GM18502 (cell line): ENCODE data around the gene NSUN2.
"Not testable (repeated sequence)": the region's sequence is repeated elsewhere in the genome, so short reads cannot be mapped to it uniquely, and the experiment has no call there.

ENCODE experiments used
- ATAC-seq: cut with Tn5 transposase; IDR thresholded peaks from one replicate; pipeline ENCODE4 v1.9.1; 2021; ENCODE audit warnings: mild to moderate bottlenecking; ENCODE audit not compliant: unreplicated experiment, poor library complexity

Gene NSUN2

DNA sequence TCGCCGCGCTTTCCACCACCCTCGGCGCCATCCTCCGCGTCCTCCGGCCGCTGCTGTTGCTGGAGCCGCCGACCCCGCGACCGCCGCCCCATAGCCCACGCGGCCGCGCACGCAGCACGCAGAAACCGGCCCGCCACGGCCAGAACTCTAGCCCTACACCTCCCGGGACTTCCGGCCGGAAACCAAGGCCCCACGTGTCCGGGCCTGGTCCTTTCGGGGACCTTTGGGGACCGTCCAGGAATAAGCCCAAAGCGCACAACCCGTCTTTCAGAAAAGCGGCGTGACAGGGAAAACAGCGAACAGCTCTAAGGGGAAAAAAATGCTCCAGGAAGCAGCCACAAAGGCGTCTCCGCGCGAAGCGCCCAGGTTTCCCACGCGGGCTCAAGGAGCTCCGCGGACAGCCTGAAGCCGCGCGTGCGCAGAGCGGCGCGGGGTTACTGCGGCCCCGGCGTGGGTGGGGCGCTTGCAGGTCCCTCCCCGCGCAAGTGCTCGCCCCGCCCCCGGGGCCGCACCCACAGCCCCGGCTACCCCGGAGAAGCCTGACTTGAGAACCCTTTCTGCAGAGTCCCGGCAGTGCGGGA, at the start of gene NSUN2, which contains the start of gene SRD5A1:
NSUN2 (minus strand) TSS at position 157 of the 581 bp plus-strand sequence; CDS start at position 92, 65 bp downstream.
SRD5A1 (plus strand) TSS at position 553 of the 581 bp plus-strand sequence. CDS start 137 bp downstream, outside the sequence.
- peak; percentile 89 for ATAC-seq

DNA sequence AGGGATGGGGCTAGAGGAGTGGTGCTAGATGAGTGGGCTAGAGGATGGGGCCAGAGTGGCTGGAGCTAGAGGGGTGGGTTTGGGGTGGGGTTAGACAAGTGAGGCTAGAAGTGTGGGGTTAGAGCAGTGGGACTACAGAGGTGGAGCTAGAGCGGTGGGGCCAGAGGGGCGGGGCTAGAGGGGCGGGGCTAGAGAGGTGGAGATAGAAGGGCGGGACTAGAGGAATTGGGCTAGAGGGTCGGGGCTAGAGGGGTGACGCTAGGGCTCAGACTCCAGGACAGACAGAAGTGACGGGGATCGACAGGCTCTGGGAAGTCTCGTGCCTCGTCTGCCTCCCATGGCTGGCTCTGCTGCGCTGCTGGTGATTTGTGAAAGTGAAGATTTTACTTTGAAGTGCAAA, 49.4 kb upstream of the NSUN2 start:
- ATAC-seq: no peak

GRCh38 chr5:6681682-6682081, 48.8 kb upstream of the NSUN2 start:
- no peak for ATAC-seq

DNA sequence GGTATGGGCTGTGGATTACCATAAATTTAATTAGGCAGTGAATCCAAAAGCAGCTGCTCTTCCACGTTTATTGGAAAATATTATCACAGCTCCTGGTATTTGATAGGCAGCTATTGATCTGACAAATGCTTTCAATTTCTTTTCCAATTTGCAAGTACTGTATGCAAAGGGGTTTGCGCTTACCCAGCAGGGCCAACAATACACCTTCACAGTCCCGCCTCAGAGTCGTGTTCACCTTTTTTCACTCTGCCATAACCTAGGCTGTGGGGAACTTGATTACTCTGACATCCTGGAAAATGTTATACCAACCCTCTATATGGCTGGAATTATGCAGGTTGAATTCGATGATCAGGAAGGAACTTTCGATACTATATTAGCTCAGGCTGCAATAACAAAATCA, 48.1 kb upstream of the NSUN2 start:
- no peak for ATAC-seq

GRCh38 chr5:6678385-6678784, 45.5 kb upstream of the NSUN2 start:
- ATAC-seq: no peak

DNA sequence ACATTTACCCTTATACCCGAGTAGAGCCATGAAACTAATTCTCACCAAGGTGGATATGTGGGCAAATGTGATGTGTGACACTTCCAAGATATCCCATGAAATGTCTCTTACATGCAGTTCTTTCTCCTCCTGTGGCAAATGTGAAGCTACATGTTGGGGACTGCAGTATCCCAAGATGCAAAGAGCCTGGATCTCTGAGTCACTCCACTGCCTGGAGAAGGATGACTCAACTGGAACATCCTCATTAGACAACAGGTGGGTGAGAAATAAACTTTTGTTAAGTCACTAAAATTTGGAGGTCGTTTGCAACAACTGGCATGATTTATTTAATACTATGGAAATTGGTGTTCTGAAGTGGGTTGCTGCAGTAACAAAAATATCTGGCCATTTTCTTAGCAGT, 43.9 kb upstream of the NSUN2 start:
- ATAC-seq: no peak

DNA sequence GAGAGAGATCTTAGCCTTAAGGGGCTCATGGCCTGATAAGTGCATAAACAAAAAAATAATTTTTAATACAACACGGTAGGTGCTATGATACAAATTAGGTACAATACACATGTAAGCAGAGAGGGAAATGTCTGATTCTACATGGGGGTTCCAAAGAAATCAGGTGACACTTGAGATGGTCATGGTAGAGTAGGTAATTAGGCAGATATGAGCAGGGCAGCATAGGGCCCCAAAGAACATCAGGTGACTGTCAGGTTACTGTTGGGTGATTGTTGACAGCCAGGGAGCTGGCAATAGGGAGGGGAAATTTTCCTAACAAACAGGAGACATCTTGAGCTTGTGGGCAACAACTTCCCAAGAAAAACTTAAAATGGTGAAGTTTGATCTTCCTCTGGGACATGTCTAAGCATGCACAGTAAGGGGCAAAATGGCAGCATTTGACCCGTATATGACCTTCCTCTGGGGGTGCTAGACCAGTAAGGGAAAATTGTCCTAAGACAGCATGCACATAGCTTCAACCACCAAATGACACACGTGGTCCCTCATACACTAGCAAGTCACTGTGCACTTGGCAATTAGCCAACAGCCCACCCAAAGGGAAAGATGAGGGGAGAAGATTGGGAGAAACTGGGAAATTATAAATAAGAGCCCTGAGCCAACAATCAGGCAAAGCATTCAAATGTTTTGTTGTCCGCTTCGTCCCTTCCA, 43.1 kb upstream of the NSUN2 start:
- ATAC-seq: no peak

DNA sequence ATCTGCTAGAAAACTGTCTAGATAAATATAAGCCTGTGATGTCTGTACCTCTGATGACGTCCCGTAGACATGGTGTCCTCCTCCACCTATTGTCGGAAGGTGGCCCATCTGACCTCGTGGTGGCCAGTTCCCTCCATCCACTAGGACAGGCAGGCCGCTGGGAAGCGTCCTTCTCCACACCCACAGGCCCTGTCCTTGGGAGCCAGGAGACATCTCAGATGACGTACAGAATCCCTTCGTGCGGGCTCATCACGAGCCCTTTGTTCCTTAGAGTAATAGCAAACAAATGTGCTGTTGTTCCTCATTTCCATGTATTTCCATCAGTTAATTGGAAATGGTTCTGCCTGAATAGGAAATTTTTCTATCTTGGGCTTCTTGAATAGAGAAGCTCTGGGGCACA, 42.0 kb upstream of the NSUN2 start:
- no peak for ATAC-seq

DNA sequence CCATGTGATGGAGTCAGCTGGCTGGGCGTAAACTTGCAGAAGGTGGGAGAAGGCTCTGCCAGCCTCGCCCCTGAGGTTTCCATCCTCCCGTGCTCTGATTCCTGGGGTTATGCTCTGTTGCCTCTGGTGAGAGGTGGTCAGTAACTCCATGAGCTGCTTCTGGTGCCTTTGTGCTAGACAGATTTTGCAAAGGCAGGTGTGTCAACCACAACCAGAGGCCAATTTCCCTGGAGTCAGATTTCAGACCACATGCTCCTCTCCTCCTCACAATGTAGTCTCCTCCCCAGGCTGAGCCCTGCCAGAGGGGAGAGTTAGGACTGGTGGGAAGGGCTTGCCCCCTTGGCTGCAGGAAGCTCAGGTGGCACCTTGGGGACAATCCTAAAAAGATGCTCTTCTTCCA, 41.6 kb upstream of the NSUN2 start:
- ATAC-seq: no peak

DNA sequence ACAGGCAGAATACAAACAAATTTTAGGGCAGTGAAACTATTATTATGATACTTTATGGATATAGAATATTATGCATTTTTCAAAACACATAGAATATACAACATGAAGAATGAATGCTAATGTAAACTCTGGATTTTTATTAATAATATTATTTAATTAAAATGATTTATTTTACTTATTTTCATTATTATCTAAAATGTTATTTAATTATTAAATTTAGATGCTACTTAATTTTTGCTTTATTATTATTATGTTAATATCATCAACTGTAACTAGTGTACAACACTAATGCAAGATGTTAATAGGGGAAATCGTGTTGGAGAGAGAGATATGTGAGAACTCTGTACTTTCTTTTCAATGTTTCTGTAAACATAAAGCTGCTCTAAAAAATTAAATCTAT, 41.1 kb upstream of the NSUN2 start:
- no peak for ATAC-seq

DNA sequence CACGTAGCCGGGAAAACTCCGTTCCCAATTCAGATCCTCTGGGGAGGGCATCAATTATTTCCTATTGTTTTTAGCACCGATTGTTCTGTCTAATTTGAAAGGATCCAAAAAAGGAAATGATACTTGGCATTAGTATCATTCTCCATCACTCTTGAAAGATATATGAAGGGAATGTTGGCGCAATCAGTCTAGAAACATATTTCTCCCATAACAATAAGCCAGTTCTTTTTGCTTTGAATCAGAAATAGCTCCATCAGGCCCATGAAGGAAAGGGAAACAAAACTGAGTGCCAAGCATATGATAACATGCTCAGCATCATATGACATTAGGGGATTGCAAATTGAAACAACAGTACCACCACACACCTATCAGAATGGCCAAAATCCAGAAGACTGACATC, 40.2 kb upstream of the NSUN2 start:
- ATAC-seq: no peak

- not testable (repeated sequence) for ATAC-seq
Observed at GRCh38 chr5:6668717-6669116, 35.9 kb upstream of the NSUN2 start.

GRCh38 chr5:6667648-6668047, 34.8 kb upstream of the NSUN2 start:
- ATAC-seq: no peak

GRCh38 chr5:6666762-6667161, 33.9 kb upstream of the NSUN2 start:
- no peak for ATAC-seq

- peak; percentile 57 for ATAC-seq
Observed at GRCh38 chr5:6660688-6661087, 27.8 kb upstream of the NSUN2 start.

DNA sequence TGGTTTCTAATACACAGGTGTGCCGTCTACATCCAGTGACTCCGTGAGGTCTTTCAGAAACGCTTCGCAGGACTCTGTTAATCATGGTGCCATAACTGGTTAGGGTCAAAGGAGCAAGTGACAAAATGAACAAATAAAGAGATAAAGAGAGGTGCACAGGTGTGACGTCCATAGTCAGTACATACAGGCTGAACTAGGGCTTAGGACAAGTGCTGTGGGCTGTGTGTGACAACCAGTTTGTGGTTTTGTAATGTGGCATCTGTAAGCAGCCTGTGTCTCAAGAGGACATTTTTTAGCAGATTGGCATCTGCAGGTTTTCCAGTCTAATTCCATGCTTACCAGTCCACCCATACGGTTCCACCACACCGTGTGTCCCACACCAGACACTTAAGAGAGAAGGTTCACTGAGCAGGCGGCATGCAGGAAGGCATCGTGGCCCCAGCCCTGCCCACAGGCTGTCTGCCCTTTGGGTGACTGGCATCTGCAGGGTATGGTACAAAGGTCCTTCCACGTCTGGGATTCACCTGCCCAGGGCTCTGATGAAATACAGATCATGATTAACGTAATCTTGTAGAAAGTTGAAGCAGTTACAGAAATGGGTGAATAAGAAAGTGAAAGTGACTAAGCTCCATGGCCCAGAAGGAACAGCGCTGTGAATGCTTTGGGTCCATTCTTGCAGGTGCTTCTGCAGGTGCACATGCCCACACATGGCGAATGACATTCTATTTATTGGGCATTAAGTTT, 27.3 kb upstream of the NSUN2 start:
- ATAC-seq: peak; percentile 84

- no peak for ATAC-seq
Observed at GRCh38 chr5:6656680-6657079, 23.8 kb upstream of the NSUN2 start.

GRCh38 chr5:6655432-6655831, 22.6 kb upstream of the NSUN2 start:
- no peak for ATAC-seq

DNA sequence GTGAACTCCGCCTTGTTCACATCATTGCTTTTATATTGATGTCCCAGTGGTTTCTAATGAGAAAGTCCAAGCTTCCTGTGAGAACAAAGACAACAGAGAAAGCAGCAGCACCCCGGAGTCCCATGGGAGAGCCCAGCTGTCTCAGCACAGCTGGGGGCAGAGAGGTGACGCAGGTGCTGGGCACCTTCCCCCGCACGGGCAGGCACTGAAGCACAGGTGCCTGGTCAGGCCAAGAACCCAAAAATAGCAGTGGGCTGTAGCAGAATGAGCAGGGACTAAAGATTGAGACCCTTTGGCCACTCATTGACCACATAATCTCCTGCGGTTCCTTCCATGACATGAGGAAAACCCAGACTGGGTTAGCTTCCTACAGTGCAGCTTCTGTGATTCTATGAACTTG, 19.2 kb upstream of the NSUN2 start:
- ATAC-seq: peak; percentile 93

DNA sequence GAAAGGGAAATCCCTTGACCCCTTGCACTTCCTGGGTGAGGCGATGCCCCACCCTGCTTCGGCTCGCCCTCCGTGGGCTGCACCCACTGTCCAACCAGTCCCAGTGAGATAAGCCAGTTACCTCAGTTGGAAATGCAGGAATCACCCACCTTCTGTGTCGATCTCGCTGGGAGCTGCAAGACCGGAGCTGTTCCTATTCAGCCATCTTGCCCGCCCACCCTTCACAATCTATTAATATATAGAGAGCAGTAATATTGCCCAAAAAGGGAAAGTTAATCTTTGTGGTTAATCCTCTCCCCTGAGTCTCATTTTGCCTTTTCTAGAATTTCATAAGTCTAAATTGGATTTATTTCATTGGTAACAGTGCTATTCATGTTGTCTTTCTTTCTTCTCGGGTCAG, 16.8 kb upstream of the NSUN2 start:
- no peak for ATAC-seq

DNA sequence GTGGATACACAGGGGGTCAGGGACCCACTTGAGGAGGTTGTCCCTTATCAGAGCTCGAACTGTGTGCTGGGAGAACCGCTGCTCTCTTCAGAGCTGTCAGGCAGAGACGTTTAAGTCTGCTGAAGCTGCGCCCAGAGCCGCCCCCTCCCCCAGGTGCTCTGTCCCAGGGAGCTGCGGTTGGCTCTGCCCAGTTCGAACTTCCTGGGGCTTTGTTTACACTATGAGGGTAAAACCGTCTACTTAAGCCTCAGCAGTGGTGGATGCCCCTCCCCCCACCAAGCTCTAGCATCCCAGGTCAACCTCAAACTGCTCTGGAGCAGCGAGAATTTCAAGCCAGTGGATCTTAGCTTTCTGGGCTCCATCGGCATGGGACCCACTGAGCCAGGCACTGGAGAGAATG, 16.3 kb upstream of the NSUN2 start:
- no peak for ATAC-seq
